GM06990 (cell line): ENCODE measurements around the gene GNLY.
A peak's percentile ranks its signal among the peaks of the same experiment; 100 is the strongest.

Experiments used
- DNase-seq: peaks from one replicate; pipeline ENCODE4 v3.0.0-alpha.2; 2011; ENCODE audit not compliant: insufficient read length; ENCODE audit errors: extremely low read depth
- H3K27me3 ChIP-seq: replicated peaks from 2 replicates; pipeline ENCODE4 v1.6.0; 2011; ENCODE audit warnings: low read length; ENCODE audit not compliant: control insufficient read depth, insufficient read depth
- H3K36me3 ChIP-seq: 2 replicates; pipeline ENCODE4 v1.5.1; 2011; ENCODE audit warnings: low read length; ENCODE audit not compliant: control insufficient read depth, insufficient read depth
- H3K4me3 ChIP-seq: replicated peaks from 2 replicates; pipeline ENCODE4 v1.5.1; 2011; ENCODE audit warnings: low read depth, mild to moderate bottlenecking, control low read depth, low read length
- CTCF ChIP-seq: IDR thresholded peaks from 2 replicates; pipeline ENCODE4 v1.5.1; 2011; ENCODE audit warnings: low read length, control low read depth, mild to moderate bottlenecking, inconsistent platforms; ENCODE audit not compliant: insufficient read depth, poor library complexity, severe bottlenecking

GNLY gene

GRCh38 chr2:85694052-85695025, at the start of gene GNLY:
GNLY (plus strand) TSS chr2:85694358; CDS start chr2:85694419, 61 bp downstream.
- no peaks in the 10 kb centered on the region; the same call in 1 of the 2 replicates for H3K27me3 ChIP-seq
- no peak for TF ChIP-seq CTCF

GRCh38 chr2:85644909-85645308, 49.2 kb upstream of the GNLY start:
- TF ChIP-seq CTCF: no peak
- no peak for DNase-seq
- H3K36me3 ChIP-seq: peaks cover 33% of the 10 kb centered on the region
- H3K4me3 ChIP-seq: no peak overlapping the region
- H3K27me3 ChIP-seq: no peaks in the 10 kb centered on the region

More at GRCh38 chr2:85694052-85695025, at the start of gene GNLY:
- Histone ChIP-seq H3K4me3 (no peak within 1 kb of the TSS), H3K36me3 (no peaks in the 10 kb centered on the region)
- DNase-seq: no peak

GRCh38 chr2:85646166-85646565, 48.0 kb upstream of the GNLY start:
- H3K27me3 ChIP-seq: no peaks in the 10 kb centered on the region
- H3K4me3 ChIP-seq: no peak overlapping the region
- peaks cover 34% of the 10 kb centered on the region for H3K36me3 ChIP-seq
- DNase-seq: no peak
- no peak for TF ChIP-seq CTCF

- no peak for TF ChIP-seq CTCF
- DNase-seq: no peak
- no peak overlapping the region for H3K4me3 ChIP-seq
- peaks cover 32% of the 10 kb centered on the region for H3K36me3 ChIP-seq
- no peaks in the 10 kb centered on the region for H3K27me3 ChIP-seq
Measured at GRCh38 chr2:85647823-85648526, 46.2 kb upstream of the GNLY start.

GRCh38 chr2:85648619-85649018, 45.5 kb upstream of the GNLY start:
- no peak for DNase-seq
- Histone ChIP-seq H3K27me3 (no peaks in the 10 kb centered on the region), H3K4me3 (no peak overlapping the region), H3K36me3 (peaks cover 32% of the 10 kb centered on the region)
- TF ChIP-seq CTCF: peak; percentile 48
